Measurements from ENCODE around the gene PVR.
"Not testable (repeated sequence)": the region's sequence is repeated elsewhere in the genome, so short reads cannot be mapped to it uniquely, and the experiment has no call there.

Gene PVR

DNA sequence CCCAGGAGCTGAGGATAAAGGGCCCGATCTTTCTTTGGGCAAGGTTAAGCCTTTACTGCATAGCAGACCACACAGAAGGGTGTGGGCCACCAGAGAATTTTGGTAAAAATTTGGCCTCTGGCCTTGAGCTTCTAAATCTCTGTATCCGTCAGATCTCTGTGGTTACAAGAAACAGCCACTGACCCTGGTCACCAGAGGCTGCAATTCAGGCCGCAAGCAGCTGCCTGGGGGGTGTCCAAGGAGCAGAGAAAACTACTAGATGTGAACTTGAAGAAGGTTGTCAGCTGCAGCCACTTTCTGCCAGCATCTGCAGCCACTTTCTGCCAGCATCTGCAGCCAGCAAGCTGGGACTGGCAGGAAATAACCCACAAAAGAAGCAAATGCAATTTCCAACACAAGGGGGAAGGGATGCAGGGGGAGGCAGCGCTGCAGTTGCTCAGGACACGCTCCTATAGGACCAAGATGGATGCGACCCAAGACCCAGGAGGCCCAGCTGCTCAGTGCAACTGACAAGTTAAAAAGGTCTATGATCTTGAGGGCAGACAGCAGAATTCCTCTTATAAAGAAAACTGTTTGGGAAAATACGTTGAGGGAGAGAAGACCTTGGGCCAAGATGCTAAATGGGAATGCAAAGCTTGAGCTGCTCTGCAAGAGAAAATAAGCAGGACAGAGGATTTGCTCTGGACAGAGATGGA, 19.1 kb downstream of the PVR start:
- H3K4me3 ChIP-seq (ENCODE audit: low read depth, low read length): no peak overlapping the region
- no peak for DNase-seq (ENCODE audit: low read depth)
- TF ChIP-seq, protein P1, sequence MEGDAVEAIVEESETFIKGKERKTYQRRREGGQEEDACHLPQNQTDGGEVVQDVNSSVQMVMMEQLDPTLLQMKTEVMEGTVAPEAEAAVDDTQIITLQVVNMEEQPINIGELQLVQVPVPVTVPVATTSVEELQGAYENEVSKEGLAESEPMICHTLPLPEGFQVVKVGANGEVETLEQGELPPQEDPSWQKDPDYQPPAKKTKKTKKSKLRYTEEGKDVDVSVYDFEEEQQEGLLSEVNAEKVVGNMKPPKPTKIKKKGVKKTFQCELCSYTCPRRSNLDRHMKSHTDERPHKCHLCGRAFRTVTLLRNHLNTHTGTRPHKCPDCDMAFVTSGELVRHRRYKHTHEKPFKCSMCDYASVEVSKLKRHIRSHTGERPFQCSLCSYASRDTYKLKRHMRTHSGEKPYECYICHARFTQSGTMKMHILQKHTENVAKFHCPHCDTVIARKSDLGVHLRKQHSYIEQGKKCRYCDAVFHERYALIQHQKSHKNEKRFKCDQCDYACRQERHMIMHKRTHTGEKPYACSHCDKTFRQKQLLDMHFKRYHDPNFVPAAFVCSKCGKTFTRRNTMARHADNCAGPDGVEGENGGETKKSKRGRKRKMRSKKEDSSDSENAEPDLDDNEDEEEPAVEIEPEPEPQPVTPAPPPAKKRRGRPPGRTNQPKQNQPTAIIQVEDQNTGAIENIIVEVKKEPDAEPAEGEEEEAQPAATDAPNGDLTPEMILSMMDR (IDR thresholded peaks at IDR 0.05; ENCODE audit: insufficient read depth, low read depth, low read length, missing control alignments): no peak

DNA sequence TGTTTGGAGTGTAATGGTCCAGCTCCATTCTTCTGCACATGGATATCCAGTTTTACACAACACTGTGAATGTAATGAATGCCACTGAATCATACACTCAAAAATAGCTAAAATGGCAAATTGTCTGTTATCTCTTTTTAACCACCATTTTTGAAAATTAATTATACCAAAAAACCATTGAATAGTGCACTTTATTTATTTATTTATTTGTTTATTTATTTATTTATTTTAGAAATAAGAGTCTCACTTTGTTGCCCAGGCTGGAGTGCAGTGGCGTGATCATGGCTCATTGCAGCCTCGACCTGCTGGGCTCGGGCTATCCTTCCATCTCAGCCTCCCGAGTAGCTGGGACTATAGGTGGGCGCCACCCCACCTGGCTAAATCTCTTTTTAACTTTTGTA, 20.3 kb downstream of the PVR start:
- TF ChIP-seq, protein P1 (IDR thresholded peaks at IDR 0.05; ENCODE audit: insufficient read depth, low read depth, low read length, missing control alignments): no peak
- DNase-seq (ENCODE audit: low read depth): no peak
- H3K4me3 ChIP-seq (ENCODE audit: low read depth, low read length): no peak overlapping the region

DNA sequence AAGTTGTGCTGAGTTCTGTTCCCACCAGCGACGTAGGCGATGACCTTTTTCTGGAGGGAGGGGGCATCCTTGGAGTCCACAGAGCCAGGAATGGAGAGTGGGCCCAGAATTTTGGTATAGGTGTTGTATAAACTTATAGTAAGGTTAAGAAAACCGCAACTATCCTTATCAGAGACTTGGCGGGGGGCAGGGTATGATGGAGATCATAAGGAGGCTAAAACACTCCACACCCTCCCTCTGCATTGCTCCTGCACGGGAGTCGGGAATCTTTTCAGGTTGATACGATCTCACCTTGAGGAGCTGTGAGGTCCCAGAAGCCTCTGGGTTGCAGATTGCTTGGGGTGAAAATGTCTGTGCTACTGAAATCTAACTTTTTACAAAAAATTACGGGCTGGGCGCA, 21.3 kb downstream of the PVR start:
- TF ChIP-seq, protein P1 (IDR thresholded peaks at IDR 0.05; ENCODE audit: insufficient read depth, low read depth, low read length, missing control alignments): no peak
- no peak for DNase-seq (ENCODE audit: low read depth)

DNA sequence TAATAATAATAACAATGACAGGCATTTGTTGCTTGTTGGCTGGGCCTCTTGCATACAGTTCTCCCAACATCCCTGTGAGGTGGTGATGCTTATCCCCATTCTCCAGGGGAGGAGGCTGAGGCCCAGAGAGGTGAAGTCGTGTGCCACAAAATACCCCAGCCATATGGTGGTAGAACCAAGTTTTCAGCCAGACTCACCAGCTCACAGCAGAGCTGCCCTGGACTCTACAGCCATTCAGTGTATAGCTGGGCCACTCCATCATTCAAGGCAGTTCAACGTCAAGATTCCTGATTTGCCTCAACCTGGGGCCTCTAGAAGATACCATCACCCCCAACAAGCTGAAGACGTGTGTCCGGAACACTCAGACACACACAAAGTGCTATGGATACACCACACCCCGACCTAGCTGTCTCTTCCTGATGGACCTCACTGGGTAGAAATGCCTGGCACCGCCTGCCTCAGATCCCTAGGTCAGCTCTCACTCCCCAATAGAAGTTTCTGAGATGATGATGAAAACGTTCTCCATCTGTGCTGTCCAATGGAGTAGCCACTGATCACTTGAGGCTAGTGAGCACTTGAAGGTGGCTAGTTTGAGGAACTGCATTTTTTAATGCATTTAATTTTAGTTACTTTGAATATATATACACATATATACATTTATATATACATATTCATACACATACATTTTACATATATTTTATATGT, 23.3 kb downstream of the PVR start:
- DNase-seq (ENCODE audit: low read depth): no peak
- TF ChIP-seq, protein P1 (IDR thresholded peaks at IDR 0.05; ENCODE audit: insufficient read depth, low read depth, low read length, missing control alignments): no peak

More for the DNA sequence above, 21.3 kb downstream of the PVR start:
- no peak overlapping the region for H3K4me3 ChIP-seq (ENCODE audit: low read depth, low read length)

DNA sequence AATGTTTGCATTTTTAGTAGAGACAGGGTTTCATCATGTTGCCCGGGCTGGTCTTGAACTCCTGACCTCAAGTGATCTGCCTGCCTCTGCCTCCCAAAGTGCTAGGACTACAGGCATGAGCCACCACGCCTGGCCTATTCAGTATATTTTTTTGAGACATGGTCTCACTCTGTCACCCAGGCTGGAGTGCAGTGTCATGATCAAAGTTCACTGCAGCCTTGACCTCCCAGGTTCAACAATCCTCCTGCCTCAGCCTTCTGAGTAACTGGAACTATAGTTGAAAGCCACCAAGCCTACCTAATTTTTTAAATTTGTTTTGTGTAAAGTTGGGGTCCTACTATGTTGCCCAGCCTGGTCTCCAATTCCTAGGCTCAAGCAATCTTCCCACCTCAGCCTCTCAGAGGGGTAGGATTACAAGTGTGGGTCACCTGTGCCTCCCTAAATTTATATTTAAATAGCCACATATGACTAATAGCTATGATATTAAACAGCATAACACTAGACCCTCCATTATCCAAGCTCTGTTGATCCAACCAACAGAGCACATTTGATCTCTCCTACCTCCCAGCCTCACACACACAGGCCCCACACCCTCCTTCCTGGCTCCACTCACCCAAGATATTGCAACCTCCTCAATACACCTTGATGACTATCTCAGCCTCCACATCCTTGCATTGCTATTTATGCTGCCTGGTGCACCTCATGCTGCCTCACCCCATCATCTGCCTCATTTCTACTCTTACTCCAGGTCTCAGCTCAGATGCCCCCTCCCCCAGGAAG, 25.5 kb downstream of the PVR start:
- H3K4me3 ChIP-seq (ENCODE audit: low read depth, low read length): no peak overlapping the region
- DNase-seq (ENCODE audit: low read depth): no peak
- TF ChIP-seq, protein P1 (IDR thresholded peaks at IDR 0.05; ENCODE audit: insufficient read depth, low read depth, low read length, missing control alignments): no peak

More for the DNA sequence above, 23.3 kb downstream of the PVR start:
- H3K4me3 ChIP-seq (ENCODE audit: low read depth, low read length): no peak overlapping the region

DNA sequence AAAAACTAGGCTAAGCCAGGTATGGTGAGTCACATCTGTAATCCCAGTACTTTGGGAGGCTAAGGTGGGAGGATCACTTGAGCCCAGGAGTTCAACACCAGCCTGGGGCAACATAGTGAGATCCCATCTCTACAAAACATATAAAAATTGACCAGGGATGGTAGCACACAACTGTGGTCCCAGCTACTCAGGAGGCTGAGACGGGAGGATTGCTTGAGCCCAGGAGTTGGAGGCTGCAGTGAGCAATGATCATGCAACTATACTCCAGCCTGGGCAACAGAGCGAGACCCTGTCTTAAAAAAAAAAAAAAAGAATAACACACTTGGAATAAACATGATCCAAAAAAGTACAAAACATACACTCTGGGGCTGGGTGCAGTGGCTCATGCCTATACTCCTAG, 26.3 kb downstream of the PVR start:
- not testable (repeated sequence) for DNase-seq (ENCODE audit: low read depth)

DNA sequence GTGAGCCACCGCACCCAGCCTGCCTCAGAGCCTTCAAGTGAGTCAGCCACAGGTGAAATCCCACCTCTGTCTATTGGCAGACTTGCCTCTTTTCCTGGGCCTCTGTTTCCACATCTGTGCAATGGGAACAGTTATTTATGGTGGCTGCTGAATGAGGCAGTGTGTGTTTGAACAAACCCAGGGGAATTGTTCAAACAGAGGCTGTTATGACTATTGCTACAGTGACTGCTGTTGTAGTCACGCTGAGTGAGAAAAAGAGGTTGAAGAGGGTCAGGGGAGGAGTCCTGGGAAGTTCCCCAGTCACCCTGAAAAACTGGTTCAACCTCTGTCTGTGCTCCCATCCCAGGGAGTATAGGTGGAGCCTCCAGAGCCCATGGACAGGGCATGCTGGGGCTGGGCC, 27.7 kb downstream of the PVR start, which contains the start of gene CEACAM19:
CEACAM19 (plus strand) TSS at position 83 of the 400 bp plus-strand sequence. CDS start 450 bp downstream, outside the sequence.
- DNase-seq (ENCODE audit: low read depth): peak; percentile 54
- TF ChIP-seq, protein P1 (IDR thresholded peaks at IDR 0.05; ENCODE audit: insufficient read depth, low read depth, low read length, missing control alignments): no peak
- no peak within 1 kb of the TSS for H3K4me3 ChIP-seq (ENCODE audit: low read depth, low read length)

More for the DNA sequence above, 26.3 kb downstream of the PVR start:
- H3K4me3 ChIP-seq (ENCODE audit: low read depth, low read length): not testable (repeated sequence)

Data from GM12865 (cell line).